Measurements from ENCODE around the gene MARK1.

MARK1 gene

GRCh38 chr1:220527908-220528678 lies at the start of gene MARK1:
Gene MARK1, plus strand, starts transcription at chr1:220528136. Its CDS starts 687 bp downstream, at chr1:220528823.
- peak within 1 kb of the TSS; percentile 65 for H3K9ac ChIP-seq (ENCODE audit: low read length)
- H3K27me3 ChIP-seq (ENCODE audit: control insufficient read depth, insufficient read depth, low read length) = peaks cover 35% of the 10 kb centered on the region
- H3K9me3 ChIP-seq (ENCODE audit: control insufficient read depth, low read length) = no peaks in the 10 kb centered on the region
- H3K36me3 ChIP-seq (ENCODE audit: control insufficient read depth, insufficient read depth, low read length) = no peaks in the 10 kb centered on the region
- H3K4me1 ChIP-seq (ENCODE audit: control insufficient read depth, insufficient read depth, low read length) = peaks cover 9% of the 10 kb centered on the region
- H3K4me3 ChIP-seq (ENCODE audit: low read length) = peak within 1 kb of the TSS; percentile 18

GRCh38 chr1:220483700-220484099 lies 44.2 kb upstream of the MARK1 start:
- H3K27me3 ChIP-seq (ENCODE audit: control insufficient read depth, insufficient read depth, low read length) = no peaks in the 10 kb centered on the region
- no peak overlapping the region for H3K9ac ChIP-seq (ENCODE audit: low read length)
- no peaks in the 10 kb centered on the region for H3K36me3 ChIP-seq (ENCODE audit: control insufficient read depth, insufficient read depth, low read length)
- H3K4me1 ChIP-seq (ENCODE audit: control insufficient read depth, insufficient read depth, low read length) = peaks cover 8% of the 10 kb centered on the region
- no peaks in the 10 kb centered on the region for H3K9me3 ChIP-seq (ENCODE audit: control insufficient read depth, low read length)
- no peak overlapping the region for H3K4me3 ChIP-seq (ENCODE audit: low read length)

- H3K36me3 ChIP-seq (ENCODE audit: control insufficient read depth, insufficient read depth, low read length) = no peaks in the 10 kb centered on the region
- no peak overlapping the region for H3K4me3 ChIP-seq (ENCODE audit: low read length)
- H3K27me3 ChIP-seq (ENCODE audit: control insufficient read depth, insufficient read depth, low read length) = no peaks in the 10 kb centered on the region
- no peak overlapping the region for H3K9ac ChIP-seq (ENCODE audit: low read length)
- H3K9me3 ChIP-seq (ENCODE audit: control insufficient read depth, low read length) = no peaks in the 10 kb centered on the region
- peaks cover 8% of the 10 kb centered on the region for H3K4me1 ChIP-seq (ENCODE audit: control insufficient read depth, insufficient read depth, low read length)
Measured at GRCh38 chr1:220484135-220484534, 43.8 kb upstream of the MARK1 start.

- peaks cover 8% of the 10 kb centered on the region for H3K4me1 ChIP-seq (ENCODE audit: control insufficient read depth, insufficient read depth, low read length)
- no peak overlapping the region for H3K9ac ChIP-seq (ENCODE audit: low read length)
- H3K9me3 ChIP-seq (ENCODE audit: control insufficient read depth, low read length) = no peaks in the 10 kb centered on the region
- H3K27me3 ChIP-seq (ENCODE audit: control insufficient read depth, insufficient read depth, low read length) = no peaks in the 10 kb centered on the region
- no peak overlapping the region for H3K4me3 ChIP-seq (ENCODE audit: low read length)
- no peaks in the 10 kb centered on the region for H3K36me3 ChIP-seq (ENCODE audit: control insufficient read depth, insufficient read depth, low read length)
Measured at GRCh38 chr1:220485131-220485530, 42.8 kb upstream of the MARK1 start.

- Histone ChIP-seq H3K9me3 (ENCODE audit: control insufficient read depth, low read length) (no peaks in the 10 kb centered on the region), H3K4me1 (ENCODE audit: control insufficient read depth, insufficient read depth, low read length) (peaks cover 8% of the 10 kb centered on the region), H3K27me3 (ENCODE audit: control insufficient read depth, insufficient read depth, low read length) (no peaks in the 10 kb centered on the region), H3K36me3 (ENCODE audit: control insufficient read depth, insufficient read depth, low read length) (no peaks in the 10 kb centered on the region), H3K4me3 (ENCODE audit: low read length) (no peak overlapping the region), H3K9ac (ENCODE audit: low read length) (no peak overlapping the region)
Measured at GRCh38 chr1:220485791-220486190, 42.1 kb upstream of the MARK1 start.

GRCh38 chr1:220487297-220487820 lies 40.6 kb upstream of the MARK1 start:
- H3K27me3 ChIP-seq (ENCODE audit: control insufficient read depth, insufficient read depth, low read length) = no peaks in the 10 kb centered on the region
- H3K9ac ChIP-seq (ENCODE audit: low read length) = no peak overlapping the region
- peaks cover 8% of the 10 kb centered on the region for H3K4me1 ChIP-seq (ENCODE audit: control insufficient read depth, insufficient read depth, low read length)
- H3K36me3 ChIP-seq (ENCODE audit: control insufficient read depth, insufficient read depth, low read length) = no peaks in the 10 kb centered on the region
- no peak overlapping the region for H3K4me3 ChIP-seq (ENCODE audit: low read length)
- H3K9me3 ChIP-seq (ENCODE audit: control insufficient read depth, low read length) = no peaks in the 10 kb centered on the region

- Histone ChIP-seq H3K4me3 (ENCODE audit: low read length) (no peak overlapping the region), H3K4me1 (ENCODE audit: control insufficient read depth, insufficient read depth, low read length) (peaks cover 3% of the 10 kb centered on the region), H3K9ac (ENCODE audit: low read length) (no peak overlapping the region), H3K9me3 (ENCODE audit: control insufficient read depth, low read length) (no peaks in the 10 kb centered on the region), H3K36me3 (ENCODE audit: control insufficient read depth, insufficient read depth, low read length) (no peaks in the 10 kb centered on the region), H3K27me3 (ENCODE audit: control insufficient read depth, insufficient read depth, low read length) (no peaks in the 10 kb centered on the region)
Measured at GRCh38 chr1:220491891-220492290, 36.0 kb upstream of the MARK1 start.

GRCh38 chr1:220497220-220497947 lies 30.6 kb upstream of the MARK1 start:
- Histone ChIP-seq H3K4me3 (ENCODE audit: low read length) (no peak overlapping the region), H3K4me1 (ENCODE audit: control insufficient read depth, insufficient read depth, low read length) (no peaks in the 10 kb centered on the region), H3K9me3 (ENCODE audit: control insufficient read depth, low read length) (no peaks in the 10 kb centered on the region), H3K27me3 (ENCODE audit: control insufficient read depth, insufficient read depth, low read length) (no peaks in the 10 kb centered on the region), H3K9ac (ENCODE audit: low read length) (no peak overlapping the region), H3K36me3 (ENCODE audit: control insufficient read depth, insufficient read depth, low read length) (no peaks in the 10 kb centered on the region)

- H3K36me3 ChIP-seq (ENCODE audit: control insufficient read depth, insufficient read depth, low read length) = no peaks in the 10 kb centered on the region
- no peaks in the 10 kb centered on the region for H3K4me1 ChIP-seq (ENCODE audit: control insufficient read depth, insufficient read depth, low read length)
- no peak overlapping the region for H3K9ac ChIP-seq (ENCODE audit: low read length)
- no peak overlapping the region for H3K4me3 ChIP-seq (ENCODE audit: low read length)
- no peaks in the 10 kb centered on the region for H3K27me3 ChIP-seq (ENCODE audit: control insufficient read depth, insufficient read depth, low read length)
- H3K9me3 ChIP-seq (ENCODE audit: control insufficient read depth, low read length) = no peaks in the 10 kb centered on the region
Measured at GRCh38 chr1:220498188-220498587, 29.7 kb upstream of the MARK1 start.

- Histone ChIP-seq H3K27me3 (ENCODE audit: control insufficient read depth, insufficient read depth, low read length) (no peaks in the 10 kb centered on the region), H3K36me3 (ENCODE audit: control insufficient read depth, insufficient read depth, low read length) (no peaks in the 10 kb centered on the region), H3K9ac (ENCODE audit: low read length) (no peak overlapping the region), H3K9me3 (ENCODE audit: control insufficient read depth, low read length) (no peaks in the 10 kb centered on the region), H3K4me3 (ENCODE audit: low read length) (no peak overlapping the region), H3K4me1 (ENCODE audit: control insufficient read depth, insufficient read depth, low read length) (no peaks in the 10 kb centered on the region)
Measured at GRCh38 chr1:220500372-220500771, 27.6 kb upstream of the MARK1 start.

- H3K4me1 ChIP-seq (ENCODE audit: control insufficient read depth, insufficient read depth, low read length) = no peaks in the 10 kb centered on the region
- H3K27me3 ChIP-seq (ENCODE audit: control insufficient read depth, insufficient read depth, low read length) = no peaks in the 10 kb centered on the region
- H3K9ac ChIP-seq (ENCODE audit: low read length) = no peak overlapping the region
- no peak overlapping the region for H3K4me3 ChIP-seq (ENCODE audit: low read length)
- H3K9me3 ChIP-seq (ENCODE audit: control insufficient read depth, low read length) = no peaks in the 10 kb centered on the region
- H3K36me3 ChIP-seq (ENCODE audit: control insufficient read depth, insufficient read depth, low read length) = no peaks in the 10 kb centered on the region
Measured at GRCh38 chr1:220504329-220504728, 23.6 kb upstream of the MARK1 start.

GRCh38 chr1:220507085-220507484 lies 20.9 kb upstream of the MARK1 start:
- Histone ChIP-seq H3K4me1 (ENCODE audit: control insufficient read depth, insufficient read depth, low read length) (no peaks in the 10 kb centered on the region), H3K4me3 (ENCODE audit: low read length) (no peak overlapping the region), H3K9me3 (ENCODE audit: control insufficient read depth, low read length) (no peaks in the 10 kb centered on the region), H3K27me3 (ENCODE audit: control insufficient read depth, insufficient read depth, low read length) (no peaks in the 10 kb centered on the region), H3K9ac (ENCODE audit: low read length) (no peak overlapping the region), H3K36me3 (ENCODE audit: control insufficient read depth, insufficient read depth, low read length) (no peaks in the 10 kb centered on the region)
